GM19372 (cell line): ENCODE results near the gene KLK12.

ENCODE experiments used
- ATAC-seq: cut with Tn5 transposase; IDR thresholded peaks from one replicate; pipeline ENCODE4 v1.9.1; 2021; ENCODE audit warnings: mild to moderate bottlenecking, low read depth, moderate library complexity; ENCODE audit not compliant: unreplicated experiment

KLK12 gene, protein sequence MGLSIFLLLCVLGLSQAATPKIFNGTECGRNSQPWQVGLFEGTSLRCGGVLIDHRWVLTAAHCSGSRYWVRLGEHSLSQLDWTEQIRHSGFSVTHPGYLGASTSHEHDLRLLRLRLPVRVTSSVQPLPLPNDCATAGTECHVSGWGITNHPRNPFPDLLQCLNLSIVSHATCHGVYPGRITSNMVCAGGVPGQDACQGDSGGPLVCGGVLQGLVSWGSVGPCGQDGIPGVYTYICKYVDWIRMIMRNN

DNA sequence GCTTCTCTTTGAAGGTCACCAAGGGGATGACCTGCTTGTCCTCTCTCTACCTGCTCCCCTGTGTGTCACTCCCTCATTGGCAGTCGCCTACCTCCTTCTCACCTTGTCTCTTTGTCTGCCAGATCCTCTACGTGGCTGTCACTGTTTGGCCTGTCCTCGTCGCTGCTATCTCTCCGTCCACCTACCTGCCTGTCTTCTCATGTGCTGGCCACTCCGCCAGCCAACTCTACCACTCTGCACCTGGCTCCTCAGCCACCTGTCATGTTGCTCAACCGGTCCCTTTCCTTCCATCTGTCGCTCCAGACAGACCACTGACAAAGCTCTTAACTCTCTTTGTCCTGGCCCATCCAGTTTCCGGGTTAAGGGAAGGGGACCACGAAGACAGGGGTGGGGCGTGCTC, at the start of gene KLK12:
TSS of gene KLK12 (minus strand) at position 299 of the 400 bp plus-strand sequence. CDS start 381 bp downstream, outside the sequence.
- no peak for ATAC-seq

DNA sequence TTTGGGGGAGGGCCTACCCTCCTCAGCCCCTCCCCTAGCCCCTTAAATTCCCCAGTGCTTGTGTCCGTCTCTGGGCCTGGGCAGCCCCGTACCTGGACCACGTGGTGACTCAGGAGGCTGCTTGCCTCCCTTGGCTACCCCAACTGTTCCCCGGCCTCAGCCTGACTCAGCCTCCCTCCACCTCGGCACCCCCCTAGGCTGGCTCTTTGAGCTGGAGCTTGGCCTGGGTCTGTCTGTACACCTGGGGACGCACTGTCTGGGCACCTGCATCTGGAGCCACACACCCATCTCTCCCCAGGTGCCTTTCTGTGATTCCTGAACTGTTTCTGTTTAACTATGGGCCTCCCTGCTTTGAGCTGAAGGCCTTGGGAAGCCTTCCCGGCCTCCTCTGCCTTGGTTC, 49.7 kb upstream of the KLK12 start:
- no peak for ATAC-seq

DNA sequence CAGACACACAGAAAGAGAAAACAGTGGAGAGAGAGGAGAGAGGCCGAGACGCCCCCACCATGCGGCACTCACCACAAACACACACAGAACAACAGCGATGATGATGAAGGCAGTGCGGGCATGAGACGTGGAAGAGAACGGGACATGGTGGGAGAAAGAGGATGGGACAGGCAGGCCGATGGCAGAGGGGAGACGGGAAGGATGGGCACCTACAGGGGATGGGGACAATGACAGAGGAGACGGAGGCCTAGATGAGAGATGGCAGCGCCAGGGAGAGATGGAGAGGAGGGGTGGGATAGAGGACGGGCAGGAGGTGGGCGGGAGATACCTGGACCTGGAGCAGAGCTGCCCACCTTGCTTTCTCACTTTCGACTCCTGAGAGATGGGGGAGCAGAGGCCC, 49.0 kb upstream of the KLK12 start:
- ATAC-seq, result no peak

DNA sequence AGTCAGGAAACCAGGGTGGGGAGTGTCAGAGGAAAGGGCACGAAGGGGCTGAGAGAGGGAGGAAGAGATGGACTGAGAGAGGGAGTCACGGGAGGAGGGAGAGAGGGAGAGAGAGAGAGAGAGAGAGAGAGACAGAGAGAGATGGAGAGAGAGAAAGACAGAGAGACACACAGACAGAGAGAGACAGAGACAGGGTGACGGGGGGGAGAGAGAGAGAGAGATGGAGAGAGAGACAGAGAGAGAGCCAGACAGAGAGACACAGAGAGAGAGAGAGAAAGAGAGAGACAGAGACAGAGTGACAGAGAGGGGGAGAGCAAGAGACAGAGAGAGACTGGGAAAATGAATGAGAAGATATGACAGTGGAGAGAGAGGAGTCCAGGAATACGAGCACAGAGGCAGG, 48.4 kb upstream of the KLK12 start:
- ATAC-seq, result no peak

DNA sequence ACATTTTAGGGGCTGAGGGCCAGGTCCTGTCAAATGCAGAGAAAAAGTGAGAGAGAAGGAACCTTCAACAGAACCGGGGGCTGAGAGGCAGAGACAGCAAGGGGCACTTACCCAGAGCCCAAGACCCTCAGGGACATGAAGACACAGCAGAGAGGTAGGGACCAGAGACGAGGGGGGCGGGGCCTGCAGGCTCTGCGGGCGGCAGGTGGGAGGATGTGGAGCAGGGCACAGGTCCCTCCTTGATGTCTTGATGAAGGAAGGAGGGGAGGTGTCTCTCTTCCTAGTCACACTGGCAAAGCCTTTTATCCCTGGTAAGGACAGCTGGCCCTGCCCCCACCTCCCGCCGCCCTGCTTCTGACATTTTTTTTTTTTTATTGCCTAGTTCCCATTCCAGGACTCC, 47.8 kb upstream of the KLK12 start, which contains the start of gene KLK14:
TSS of gene KLK14 (minus strand) at position 277 of the 400 bp plus-strand sequence. CDS start at position 4, 273 bp downstream.
- no peak for ATAC-seq

DNA sequence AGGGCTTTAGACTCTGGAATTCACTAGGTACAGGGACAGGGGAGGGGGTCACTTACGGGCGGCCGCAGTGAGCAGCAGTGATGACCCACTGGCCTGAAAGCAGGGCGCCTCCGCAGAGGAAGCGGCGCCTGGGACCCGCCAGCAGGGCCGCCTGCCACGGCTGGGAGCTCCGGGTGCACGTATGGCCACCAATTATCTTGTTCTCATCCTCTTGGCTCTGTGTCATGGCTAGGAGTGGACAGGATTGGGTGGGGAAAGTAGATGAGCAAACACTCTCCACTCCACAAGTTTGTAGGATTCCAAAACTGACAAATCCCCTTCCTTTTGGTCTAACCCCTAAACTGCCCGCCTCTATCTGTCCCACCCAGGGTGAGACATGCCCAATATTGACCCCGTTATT, 46.7 kb upstream of the KLK12 start:
- ATAC-seq, result no peak

DNA sequence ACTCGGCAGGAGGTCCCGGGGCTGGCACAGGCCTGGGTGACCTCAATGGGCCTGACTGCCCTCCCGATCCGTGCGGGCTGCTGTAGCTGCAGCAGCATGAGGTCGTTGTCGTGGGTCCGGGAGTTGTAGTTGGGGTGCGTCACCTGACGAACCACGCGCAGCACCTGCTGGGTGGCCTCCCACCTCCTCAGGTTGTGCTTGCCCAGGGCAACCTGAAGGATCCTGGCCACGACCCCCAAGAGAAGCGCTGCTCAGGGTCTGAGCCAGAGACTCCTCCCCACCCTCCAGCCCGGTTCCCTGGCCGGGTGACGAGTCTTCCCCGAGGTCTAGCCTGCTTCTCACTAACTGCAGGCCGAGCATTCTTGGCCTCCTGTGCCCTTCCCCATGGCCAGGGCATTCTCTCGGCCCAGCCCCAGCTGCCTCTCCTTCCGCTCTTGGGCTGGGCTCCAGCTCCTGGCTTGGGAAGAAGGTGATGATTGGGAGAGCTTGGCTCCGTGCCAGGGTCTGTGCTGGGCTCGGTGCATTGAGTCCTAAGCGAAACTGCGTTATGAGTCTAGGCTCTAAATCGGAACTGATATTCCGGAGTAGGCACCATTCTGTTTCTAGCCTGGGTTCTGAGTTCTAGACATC, 44.8 kb upstream of the KLK12 start:
- no peak for ATAC-seq

DNA sequence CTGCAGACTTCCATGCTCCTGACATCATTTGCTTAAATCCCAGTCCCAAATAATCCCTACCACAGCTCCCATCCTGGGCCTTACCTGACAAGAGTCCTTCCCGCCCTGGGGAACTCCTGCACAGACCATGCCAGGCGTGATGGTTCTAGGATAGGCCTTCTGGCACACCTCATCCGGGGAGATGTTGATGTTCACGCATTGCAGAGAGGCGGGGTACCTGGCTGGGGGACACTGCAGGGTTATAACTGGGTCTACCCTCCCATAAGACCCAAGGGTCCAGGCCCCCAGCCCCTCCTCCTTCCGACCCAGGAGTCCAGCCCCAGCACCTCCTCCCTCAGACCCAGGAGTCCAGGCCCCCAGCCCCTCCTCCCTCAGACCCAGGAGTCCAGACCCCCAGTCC, 43.9 kb upstream of the KLK12 start:
- ATAC-seq, result no peak

DNA sequence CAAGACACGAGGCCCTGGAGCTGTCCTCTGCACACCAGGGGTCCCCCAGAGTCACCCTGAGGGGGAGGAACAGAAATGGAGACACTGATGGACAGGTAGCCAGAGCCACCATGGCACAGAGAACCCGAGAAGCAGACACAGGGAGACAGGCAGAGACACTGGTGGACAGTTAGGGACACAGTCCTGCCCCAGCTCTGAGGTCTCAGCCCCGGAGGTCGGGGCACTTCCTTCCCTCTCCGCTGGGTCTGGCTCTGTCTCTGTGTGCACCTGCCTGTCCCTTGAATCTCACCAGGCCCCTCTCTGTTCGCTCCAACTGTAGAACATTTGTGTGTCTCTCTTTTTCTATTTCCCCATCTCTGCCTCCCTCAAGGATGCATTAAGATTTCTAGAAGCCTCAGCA, 43.3 kb upstream of the KLK12 start:
- no peak for ATAC-seq

DNA sequence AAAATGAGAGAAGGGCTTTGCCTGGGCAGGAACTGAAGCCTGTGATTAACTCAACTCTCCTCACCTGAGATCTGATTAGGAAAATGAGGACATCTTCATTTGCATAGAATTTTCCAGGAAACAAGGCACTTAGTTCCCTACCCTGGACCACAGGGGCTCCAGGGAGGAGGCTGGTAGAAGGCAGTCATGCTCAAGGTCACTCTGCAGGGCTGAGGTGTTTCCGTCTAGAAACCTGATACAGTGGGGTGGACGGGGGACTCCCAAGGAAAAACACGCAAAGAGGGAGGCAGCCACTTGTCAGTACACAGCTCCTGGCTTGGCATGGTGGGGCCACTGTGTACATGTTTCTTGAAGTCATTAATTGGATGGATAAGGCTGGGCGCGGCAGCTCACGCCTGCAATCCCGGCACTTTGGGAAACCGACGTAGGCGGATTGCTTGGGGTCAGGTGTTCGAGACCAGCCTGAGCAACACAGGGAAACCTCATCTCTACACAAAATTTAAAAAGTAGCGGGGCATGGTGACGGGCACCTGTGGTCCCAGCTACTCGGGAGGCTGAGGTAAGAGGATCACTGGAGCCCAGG, 41.9 kb upstream of the KLK12 start:
- no peak for ATAC-seq

DNA sequence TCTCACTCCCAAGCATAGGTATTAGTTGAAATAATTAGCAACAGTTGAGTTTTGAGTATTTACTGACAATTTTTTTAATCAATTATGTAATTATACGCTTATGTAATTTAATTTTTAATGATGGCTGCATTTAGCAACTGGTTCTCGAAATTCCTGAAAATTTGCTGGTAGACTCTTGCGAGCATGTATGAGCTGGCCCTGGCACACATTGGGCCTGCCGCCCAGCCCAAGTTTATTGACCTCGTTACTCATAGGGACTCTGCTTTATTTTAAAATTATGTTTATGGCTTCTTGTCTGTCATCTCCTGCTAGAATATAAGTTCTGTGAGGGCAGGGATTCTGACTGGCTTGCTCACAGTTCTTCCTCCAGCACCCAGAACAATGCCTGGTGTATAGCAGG, 41.2 kb upstream of the KLK12 start:
- no peak for ATAC-seq

DNA sequence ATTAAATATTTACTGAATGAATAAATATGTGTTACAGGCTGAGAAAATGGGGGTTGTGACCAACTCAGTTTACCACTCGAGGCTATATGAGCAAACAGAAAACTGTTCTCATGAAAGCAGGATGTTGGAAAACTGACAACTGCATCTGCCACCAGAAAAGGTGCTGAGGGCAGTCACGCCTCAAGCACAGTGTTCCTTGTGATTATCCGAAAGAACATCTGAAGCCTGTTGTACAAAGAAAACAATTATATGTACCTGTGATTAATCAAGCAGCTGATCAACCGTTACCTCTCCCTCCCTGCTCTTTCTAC, 36.2 kb upstream of the KLK12 start:
- no peak for ATAC-seq

DNA sequence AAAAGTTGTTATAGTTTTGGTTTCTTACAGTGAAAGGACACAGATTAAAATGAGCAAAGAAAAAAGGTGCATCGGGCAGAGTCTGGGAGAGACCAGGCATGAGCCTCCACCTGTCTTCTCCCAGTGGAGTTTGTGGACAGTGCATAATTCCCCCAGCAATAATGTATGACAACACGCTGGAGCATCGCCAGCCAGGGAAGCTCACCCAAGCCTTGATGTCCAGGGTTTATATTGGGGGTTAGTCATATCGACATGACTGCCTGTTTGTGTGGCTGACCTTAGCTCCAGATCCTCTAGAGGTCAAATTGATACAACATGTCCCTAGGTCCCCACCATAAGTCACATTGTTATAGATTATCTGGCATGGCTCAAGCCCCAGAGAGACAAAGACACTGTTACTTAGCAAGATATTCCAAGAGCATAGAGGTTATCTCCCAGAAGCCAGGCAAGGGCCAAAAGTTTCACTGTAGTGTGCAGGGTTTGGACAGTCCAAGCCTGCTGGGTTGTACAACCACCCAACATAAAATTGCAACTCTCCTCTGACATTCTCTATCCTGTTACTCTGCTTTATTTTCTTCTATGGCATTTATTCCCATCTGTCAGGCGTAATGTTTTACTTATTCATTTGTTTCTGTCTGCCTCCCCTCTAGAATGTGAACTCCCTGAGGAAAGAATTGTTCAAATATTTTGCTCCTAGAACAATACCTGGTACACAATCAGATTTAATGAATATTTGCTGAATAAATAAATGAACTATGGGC, 35.7 kb upstream of the KLK12 start:
- no peak for ATAC-seq

DNA sequence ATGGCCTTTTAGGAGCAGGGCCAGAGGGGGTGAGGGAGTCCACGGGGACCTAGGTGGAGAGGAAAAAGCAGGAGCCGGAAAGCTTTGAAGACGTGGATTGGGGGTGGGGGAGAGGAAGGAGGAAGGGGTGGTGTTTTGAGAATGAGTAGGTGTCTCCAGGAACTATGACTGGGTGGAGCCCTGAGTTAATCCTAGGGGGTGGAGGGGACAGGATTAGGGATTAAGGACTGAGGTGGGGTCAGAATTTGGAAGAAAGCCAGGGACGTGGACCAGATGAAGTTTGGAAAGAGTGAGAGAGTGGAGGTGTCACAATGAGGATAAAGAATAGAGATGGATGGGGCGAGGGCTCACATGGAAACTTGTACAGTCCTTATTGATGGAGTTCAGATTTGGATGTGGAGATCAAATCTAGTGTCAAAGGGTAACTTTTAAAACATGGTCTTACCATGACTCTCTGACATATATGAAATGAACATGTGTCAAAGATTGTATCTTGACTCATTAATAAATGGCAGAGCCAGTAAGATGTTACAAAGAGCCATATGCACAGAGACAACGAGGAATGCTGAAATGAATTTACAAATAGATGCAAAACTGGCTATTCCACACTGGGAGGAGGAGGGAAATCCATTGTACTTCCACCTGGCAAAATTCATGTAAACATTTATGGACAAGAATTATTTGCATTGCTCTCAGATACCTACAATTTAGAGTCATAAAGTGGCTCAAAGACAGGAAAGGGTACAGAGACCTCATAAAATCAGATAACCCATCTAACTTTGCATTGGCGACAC, 31.8 kb upstream of the KLK12 start:
- ATAC-seq, result no peak

DNA sequence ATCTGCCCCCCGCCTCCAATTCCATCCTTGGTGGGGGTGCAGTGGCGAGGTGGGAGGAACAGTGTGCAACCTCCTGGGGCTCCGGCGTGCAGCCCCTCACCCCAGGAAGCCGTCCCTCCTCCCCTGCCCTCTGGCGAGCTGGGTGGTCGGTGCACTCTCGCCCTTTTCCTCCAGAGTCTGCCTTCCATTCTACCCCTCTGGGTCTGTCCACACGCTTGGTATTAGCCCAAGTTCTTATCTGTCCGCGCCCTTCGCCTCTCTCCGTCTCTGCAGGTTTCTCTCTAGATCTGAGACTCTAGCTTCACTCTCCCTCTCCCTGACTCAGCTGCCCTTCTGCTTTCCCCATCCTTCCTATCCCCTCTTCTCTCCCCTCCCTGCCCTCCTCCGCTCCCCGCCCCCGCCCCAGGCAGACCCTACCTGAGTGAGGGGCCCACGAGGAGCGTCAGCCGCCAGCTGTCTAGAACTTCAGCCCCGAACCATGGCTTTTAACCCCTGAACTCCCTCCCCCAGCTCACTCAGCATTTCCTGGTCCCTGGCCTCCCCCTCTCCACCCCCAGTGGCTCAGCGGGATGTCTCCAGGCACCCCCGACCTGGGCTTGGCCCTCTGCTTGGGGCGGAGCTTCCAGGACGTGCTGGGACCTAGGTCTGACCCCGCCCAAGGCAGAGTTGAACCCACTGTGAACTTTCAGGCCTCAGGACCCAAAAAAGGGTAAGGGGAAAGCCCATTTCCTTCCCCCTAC, 30.6 kb upstream of the KLK12 start:
- no peak for ATAC-seq

DNA sequence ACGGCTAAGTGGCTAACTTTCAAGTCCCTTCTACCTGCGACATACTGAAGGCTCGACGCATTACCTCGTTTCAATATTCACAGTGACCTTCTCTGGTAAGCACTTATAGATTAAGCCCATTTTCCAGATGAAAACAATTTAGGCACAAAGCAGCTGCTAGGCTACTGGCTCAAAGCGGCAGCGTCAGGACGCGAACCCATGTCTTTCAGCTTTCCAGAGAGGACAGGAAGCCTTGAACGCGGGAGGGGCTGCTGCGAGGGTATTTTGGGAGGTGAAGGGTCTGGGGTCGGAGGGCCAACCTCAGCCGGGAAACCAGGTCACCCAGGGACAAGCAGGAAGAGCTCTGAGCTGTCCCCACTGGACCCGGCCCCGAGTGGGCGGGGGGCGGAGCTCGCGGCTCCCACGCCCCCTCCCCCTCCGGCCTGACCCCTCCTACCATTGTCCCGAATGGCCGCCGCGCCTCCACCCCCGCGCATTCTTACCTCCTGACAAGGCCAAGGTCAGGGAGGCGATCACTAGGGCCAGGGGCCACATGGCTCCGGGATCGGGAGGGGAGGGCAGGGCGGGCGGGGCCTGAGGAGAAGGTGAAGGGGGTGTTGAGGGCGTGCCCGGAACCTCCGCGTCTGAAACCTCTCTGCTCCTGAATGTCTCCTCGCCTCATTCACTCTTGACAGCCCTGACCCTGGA, 29.9 kb upstream of the KLK12 start, which contains the start of gene KLK13:
TSS of gene KLK13 (minus strand) at position 559 of the 687 bp plus-strand sequence. CDS start at position 534, 25 bp downstream.
- ATAC-seq, result no peak

DNA sequence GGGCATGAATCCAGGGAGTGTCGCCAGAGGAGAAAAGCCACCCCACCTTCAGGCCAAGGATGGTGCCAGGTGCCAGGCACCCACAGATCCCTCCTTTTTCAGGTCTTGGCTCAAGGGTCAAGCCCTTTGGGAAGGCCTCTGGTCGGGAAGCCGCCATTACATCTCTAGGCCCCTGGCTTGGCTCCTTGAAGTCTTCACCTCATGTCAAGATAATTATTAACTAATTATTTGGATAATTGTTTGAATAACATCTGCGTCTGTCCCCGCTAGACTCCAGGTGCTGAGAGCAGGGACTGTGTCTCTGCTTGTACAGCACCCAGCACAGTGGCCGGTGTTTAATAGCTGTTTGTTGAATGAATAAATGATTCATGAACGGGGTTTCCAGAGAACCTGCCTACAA, 28.9 kb upstream of the KLK12 start:
- no peak for ATAC-seq

DNA sequence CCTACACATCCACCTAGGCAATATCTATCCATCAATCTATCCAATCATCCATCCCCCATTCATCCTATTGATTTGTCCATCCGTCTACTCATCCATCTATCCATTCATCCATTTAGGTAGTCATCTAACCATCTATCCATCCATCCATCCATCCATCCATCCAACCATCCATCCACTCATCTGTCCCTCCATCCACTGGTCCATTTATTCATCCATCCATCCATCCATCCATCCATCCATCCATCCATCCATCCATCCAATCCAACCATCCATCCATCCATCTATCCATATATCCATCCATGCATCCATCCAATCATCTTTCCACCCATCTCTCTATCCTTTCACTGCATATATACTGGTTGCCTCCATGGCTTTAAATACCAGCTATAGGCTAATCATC, 26.2 kb upstream of the KLK12 start:
- ATAC-seq, result no peak

DNA sequence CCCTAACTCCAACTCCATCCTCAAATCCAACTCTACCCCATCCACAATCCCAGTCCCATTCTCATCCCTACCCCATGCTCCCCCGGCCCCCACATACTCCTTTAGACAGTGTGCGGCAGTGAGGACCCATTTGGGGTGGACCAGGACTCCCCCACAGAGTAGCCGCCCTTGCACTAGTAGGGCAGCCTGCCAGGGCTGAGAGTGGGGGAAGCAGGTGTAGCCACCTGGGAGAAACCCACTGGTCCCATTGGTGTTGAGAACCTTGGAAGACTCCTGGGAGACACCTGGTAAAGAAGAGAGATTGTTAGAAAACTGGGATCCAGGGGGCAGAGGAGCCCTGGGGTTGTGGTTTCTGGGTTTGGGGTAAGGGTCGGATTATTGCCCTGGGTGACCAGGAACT, 25.5 kb upstream of the KLK12 start:
- no peak for ATAC-seq
